Measurements from ENCODE around the gene LPAR1.

- TF ChIP-seq POLR2A (IDR thresholded peaks at IDR 0.05; ENCODE audit: low read depth, low read length) (no peak), POLR2AphosphoS5 (IDR thresholded peaks at IDR 0.05; ENCODE audit: low read depth, low read length) (no peak), TAF1 (IDR thresholded peaks at IDR 0.05; ENCODE audit: borderline replicate concordance, low read depth, low read length) (no peak)
These were observed 2.5 kb downstream of the LPAR1 start for GRCh38 chr9:111035543-111036428.
